Stimulated activated memory B cell treated with anti-CD40 and anti-IgM and Interleukin-4, amounts not matched to agents 10 μg/mL and 1 μg/mL and 100 μg/mL, for 72 hours (primary cell): Measurements from ENCODE around the gene CPNE7.

ENCODE experiments used
- ATAC-seq: fragments of 150-1000 bp; cut with Tn5 transposase; 2 replicates; pipeline ENCODE4 v1.10.0; 2021
- H3K27ac Mint-ChIP-seq: one replicate; pipeline ENCODE4 v1.8.0; 2022; ENCODE audit warnings: mild to moderate bottlenecking, mixed read lengths
- H3K27me3 Mint-ChIP-seq: one replicate; pipeline ENCODE4 v1.8.0; 2022; ENCODE audit warnings: mixed read lengths
- H3K36me3 Mint-ChIP-seq: one replicate; pipeline ENCODE4 v1.8.0; 2022; ENCODE audit warnings: mixed read lengths
- H3K4me1 Mint-ChIP-seq: one replicate; pipeline ENCODE4 v1.8.0; 2022; ENCODE audit warnings: mixed read lengths
- H3K4me3 Mint-ChIP-seq: one replicate; pipeline ENCODE4 v1.8.0; 2022; ENCODE audit warnings: mild to moderate bottlenecking, moderate library complexity, mixed read lengths
- H3K9me3 Mint-ChIP-seq: one replicate; pipeline ENCODE4 v1.8.0; 2022; ENCODE audit warnings: mixed read lengths

The CPNE7 gene

GRCh38 chr16:89575247-89576152 lies at the start of gene CPNE7:
Gene CPNE7 (plus strand): TSS chr16:89575758. CDS start chr16:89575898, 140 bp downstream.
- Mint-ChIP-seq H3K27ac (no peak within 1 kb of the TSS), H3K36me3 (no peaks in the 10 kb centered on the region), H3K4me3 (peak within 1 kb of the TSS; percentile 74), H3K4me1 (peaks cover 19% of the 10 kb centered on the region), H3K9me3 (no peaks in the 10 kb centered on the region), H3K27me3 (peaks cover 40% of the 10 kb centered on the region)
- ATAC-seq, result peak; percentile 52

DNA sequence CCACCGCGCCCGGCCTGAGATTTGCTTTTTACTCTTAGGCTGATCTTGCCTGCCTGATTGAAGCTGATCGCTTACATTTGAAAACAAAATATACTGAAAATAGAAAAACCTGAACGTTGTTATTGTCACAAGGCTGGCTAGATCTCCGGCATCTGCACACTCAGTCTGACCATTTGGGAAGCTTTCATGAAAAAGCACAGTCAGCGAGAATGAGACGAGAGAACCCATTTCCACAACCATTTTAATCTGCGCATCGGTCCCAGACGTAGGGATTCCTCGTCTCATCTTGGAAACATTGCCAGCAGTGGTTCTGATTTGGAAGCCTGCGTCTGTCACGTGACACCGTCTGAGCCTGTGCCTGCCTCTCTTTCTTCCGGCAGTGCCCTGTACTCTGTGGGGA lies 46.5 kb upstream of the CPNE7 start:
- Mint-ChIP-seq H3K27me3 (no peaks in the 10 kb centered on the region), H3K27ac (no peak overlapping the region), H3K4me1 (peaks cover 14% of the 10 kb centered on the region), H3K36me3 (peaks cover 76% of the 10 kb centered on the region), H3K4me3 (no peak overlapping the region), H3K9me3 (no peaks in the 10 kb centered on the region)
- no peak for ATAC-seq

- H3K27ac Mint-ChIP-seq, result no peak overlapping the region
- peaks cover 76% of the 10 kb centered on the region for H3K36me3 Mint-ChIP-seq
- H3K4me3 Mint-ChIP-seq, result no peak overlapping the region
- H3K4me1 Mint-ChIP-seq, result peaks cover 14% of the 10 kb centered on the region
- no peaks in the 10 kb centered on the region for H3K9me3 Mint-ChIP-seq
- H3K27me3 Mint-ChIP-seq, result no peaks in the 10 kb centered on the region
- ATAC-seq, result no peak
These were observed 44.9 kb upstream of the CPNE7 start for GRCh38 chr16:89530401-89531381.

DNA sequence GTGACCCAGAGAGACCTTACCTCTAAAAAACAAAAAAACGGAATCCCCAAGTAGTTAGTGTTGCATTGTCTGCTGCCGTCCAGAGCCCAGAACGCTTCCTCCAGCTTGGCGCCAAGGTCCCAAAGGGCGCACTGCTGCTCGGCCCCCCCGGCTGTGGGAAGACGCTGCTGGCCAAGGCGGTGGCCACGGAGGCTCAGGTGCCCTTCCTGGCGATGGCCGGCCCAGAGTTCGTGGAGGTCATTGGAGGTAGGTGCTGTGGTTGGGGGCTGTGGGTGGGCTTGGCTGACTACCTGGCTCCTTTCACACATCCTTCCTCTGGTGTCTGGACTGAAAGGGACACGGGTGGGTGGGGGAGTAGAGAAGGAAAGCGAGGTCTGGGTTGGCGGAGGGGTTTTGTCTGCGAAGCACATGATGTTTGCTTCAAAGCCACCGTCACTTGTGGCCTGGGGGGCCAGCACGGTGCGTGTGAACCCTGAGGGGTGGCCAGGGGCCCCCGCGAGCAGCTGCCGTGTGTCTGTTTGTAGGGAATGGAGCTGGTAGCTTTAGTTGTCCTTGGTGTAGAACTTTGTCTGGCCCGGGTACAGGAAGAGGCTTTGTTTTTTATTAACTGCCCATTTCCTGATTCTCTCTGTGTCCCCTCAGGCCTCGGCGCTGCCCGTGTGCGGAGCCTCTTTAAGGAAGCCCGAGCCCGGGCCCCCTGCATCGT lies 43.6 kb upstream of the CPNE7 start:
- no peak overlapping the region for H3K27ac Mint-ChIP-seq
- peaks cover 14% of the 10 kb centered on the region for H3K4me1 Mint-ChIP-seq
- H3K4me3 Mint-ChIP-seq, result no peak overlapping the region
- no peaks in the 10 kb centered on the region for H3K27me3 Mint-ChIP-seq
- H3K36me3 Mint-ChIP-seq, result peaks cover 73% of the 10 kb centered on the region
- H3K9me3 Mint-ChIP-seq, result no peaks in the 10 kb centered on the region
- ATAC-seq, result no peak

GRCh38 chr16:89534252-89534756 lies 41.3 kb upstream of the CPNE7 start:
- peak overlapping the region; percentile 24 for H3K4me3 Mint-ChIP-seq
- H3K27me3 Mint-ChIP-seq, result no peaks in the 10 kb centered on the region
- ATAC-seq, result peak; percentile 90
- H3K4me1 Mint-ChIP-seq, result peaks cover 14% of the 10 kb centered on the region
- H3K36me3 Mint-ChIP-seq, result peaks cover 63% of the 10 kb centered on the region
- no peaks in the 10 kb centered on the region for H3K9me3 Mint-ChIP-seq
- peak overlapping the region; percentile 35 for H3K27ac Mint-ChIP-seq

DNA sequence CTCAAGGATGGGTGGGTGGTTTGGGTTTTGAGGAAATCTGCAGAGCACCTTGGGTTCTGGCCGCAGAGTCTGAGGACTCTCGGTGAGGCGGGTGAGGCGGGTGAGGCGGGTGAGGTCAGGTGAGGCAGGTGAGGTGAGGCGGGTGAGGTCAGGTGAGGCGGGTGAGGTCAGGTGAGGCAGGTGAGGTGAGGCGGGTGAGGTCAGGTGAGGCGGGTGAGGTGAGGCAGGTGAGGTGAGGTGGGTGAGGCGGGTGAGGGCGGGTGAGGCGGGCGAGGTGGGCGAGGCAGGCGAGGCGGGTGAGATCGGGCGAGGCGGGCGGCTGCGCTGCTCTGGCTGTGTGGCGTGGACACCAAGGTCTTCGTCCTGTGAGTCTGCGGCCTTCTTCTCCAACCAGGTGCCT lies 39.2 kb upstream of the CPNE7 start:
- Mint-ChIP-seq H3K36me3 (peaks cover 61% of the 10 kb centered on the region), H3K27me3 (no peaks in the 10 kb centered on the region), H3K27ac (no peak overlapping the region), H3K9me3 (no peaks in the 10 kb centered on the region), H3K4me1 (peaks cover 14% of the 10 kb centered on the region), H3K4me3 (no peak overlapping the region)
- ATAC-seq, result no peak

DNA sequence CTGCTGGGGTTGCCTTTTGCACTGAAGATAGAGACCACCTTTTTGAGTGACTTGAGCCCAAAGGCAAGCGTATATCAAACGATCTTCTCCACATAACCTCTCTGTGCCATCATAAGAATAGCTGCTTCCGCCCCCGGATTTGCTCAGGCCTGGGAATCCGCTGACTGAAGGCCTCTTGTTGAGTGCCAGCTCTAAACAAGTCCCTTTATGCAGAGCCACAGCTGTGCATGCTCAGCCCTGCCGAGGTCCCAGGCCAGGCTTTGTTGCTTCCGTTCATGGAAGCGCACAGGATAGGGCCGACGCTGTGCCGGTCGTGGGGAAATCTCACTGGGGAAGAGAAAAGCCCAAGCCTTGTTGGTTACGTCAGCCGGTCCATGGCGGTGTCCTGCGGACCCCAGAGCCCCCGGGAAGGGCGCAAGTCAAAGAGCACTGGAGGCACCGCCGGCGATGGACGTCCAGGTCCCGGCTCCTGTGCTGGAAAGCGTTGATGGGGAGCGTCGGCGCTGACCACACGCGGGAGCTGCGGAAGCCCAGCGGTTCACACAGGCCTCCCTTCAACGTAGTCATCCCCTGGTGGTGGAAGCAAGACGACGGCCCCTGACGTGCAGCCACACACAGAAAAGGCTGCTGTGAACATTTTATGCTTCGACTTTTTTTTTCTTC lies 38.5 kb upstream of the CPNE7 start:
- Mint-ChIP-seq H3K36me3 (peaks cover 57% of the 10 kb centered on the region), H3K27ac (no peak overlapping the region), H3K4me1 (peaks cover 14% of the 10 kb centered on the region), H3K27me3 (no peaks in the 10 kb centered on the region), H3K4me3 (no peak overlapping the region), H3K9me3 (no peaks in the 10 kb centered on the region)
- no peak for ATAC-seq

GRCh38 chr16:89537549-89537925 lies 38.0 kb upstream of the CPNE7 start:
- no peak for ATAC-seq
- no peak overlapping the region for H3K27ac Mint-ChIP-seq
- H3K27me3 Mint-ChIP-seq, result no peaks in the 10 kb centered on the region
- no peaks in the 10 kb centered on the region for H3K9me3 Mint-ChIP-seq
- peaks cover 14% of the 10 kb centered on the region for H3K4me1 Mint-ChIP-seq
- H3K4me3 Mint-ChIP-seq, result no peak overlapping the region
- peaks cover 60% of the 10 kb centered on the region for H3K36me3 Mint-ChIP-seq

DNA sequence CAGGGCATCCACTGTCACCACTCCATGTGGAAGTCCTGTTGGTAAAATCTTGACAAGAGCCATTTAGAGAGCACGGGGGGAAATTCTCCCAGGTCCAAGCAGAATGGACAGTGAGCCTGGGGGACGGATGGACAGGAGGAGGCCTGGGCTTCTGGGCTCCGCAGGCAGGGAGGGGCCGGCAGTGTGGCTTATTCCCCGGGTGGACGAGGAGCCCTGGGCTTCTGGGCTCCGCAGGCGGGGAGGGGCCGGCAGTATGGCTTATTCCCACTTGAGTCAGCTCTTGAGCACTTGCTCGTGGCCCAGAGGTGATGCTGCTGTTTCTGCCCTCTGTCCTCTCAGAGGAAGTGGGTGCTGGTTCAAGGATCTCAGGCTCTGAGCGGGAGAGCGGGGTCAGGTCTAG lies 37.3 kb upstream of the CPNE7 start:
- Mint-ChIP-seq H3K9me3 (no peaks in the 10 kb centered on the region), H3K27me3 (no peaks in the 10 kb centered on the region), H3K4me1 (peaks cover 14% of the 10 kb centered on the region), H3K27ac (no peak overlapping the region), H3K4me3 (no peak overlapping the region), H3K36me3 (peaks cover 64% of the 10 kb centered on the region)
- ATAC-seq, result no peak

DNA sequence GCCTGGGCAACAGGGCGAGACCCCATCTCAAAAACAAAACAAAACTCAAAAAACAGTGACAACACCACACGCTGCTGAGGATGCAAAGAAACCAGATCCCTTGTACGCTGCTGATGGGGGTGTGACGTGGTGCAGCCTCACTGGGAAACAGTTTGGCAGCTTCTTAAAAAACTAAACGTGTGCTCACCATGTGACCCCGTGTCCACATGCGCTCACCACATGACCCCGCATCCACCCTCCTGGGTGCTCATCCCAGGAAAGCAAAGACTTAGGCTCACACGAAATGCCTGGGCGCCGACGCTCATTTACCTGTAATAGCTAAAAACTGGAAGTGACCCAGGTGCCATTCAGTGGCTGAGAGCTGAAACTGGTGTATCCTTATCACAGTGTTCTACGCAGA lies 35.0 kb upstream of the CPNE7 start:
- H3K9me3 Mint-ChIP-seq, result no peaks in the 10 kb centered on the region
- no peak for ATAC-seq

GRCh38 chr16:89541792-89542191 lies 33.8 kb upstream of the CPNE7 start:
- Mint-ChIP-seq H3K27ac (no peak overlapping the region), H3K9me3 (no peaks in the 10 kb centered on the region), H3K4me3 (no peak overlapping the region), H3K27me3 (no peaks in the 10 kb centered on the region), H3K4me1 (no peaks in the 10 kb centered on the region), H3K36me3 (peaks cover 53% of the 10 kb centered on the region)
- no peak for ATAC-seq

More for the DNA sequence above, 35.0 kb upstream of the CPNE7 start:
- Mint-ChIP-seq H3K4me1 (no peaks in the 10 kb centered on the region), H3K27me3 (no peaks in the 10 kb centered on the region), H3K27ac (no peak overlapping the region), H3K36me3 (peaks cover 50% of the 10 kb centered on the region), H3K4me3 (no peak overlapping the region)

- Mint-ChIP-seq H3K4me3 (no peak overlapping the region), H3K27me3 (no peaks in the 10 kb centered on the region), H3K4me1 (peaks cover 8% of the 10 kb centered on the region), H3K36me3 (peaks cover 63% of the 10 kb centered on the region), H3K27ac (no peak overlapping the region), H3K9me3 (no peaks in the 10 kb centered on the region)
- no peak for ATAC-seq
These were observed 31.4 kb upstream of the CPNE7 start for GRCh38 chr16:89544113-89544512.

- Mint-ChIP-seq H3K27me3 (no peaks in the 10 kb centered on the region), H3K4me1 (peaks cover 12% of the 10 kb centered on the region), H3K27ac (no peak overlapping the region), H3K9me3 (no peaks in the 10 kb centered on the region), H3K4me3 (no peak overlapping the region), H3K36me3 (peaks cover 68% of the 10 kb centered on the region)
- no peak for ATAC-seq
These were observed 30.9 kb upstream of the CPNE7 start for GRCh38 chr16:89544713-89545043.

- Mint-ChIP-seq H3K9me3 (no peaks in the 10 kb centered on the region), H3K4me3 (no peak overlapping the region), H3K4me1 (peaks cover 12% of the 10 kb centered on the region), H3K27me3 (no peaks in the 10 kb centered on the region), H3K27ac (no peak overlapping the region), H3K36me3 (peaks cover 68% of the 10 kb centered on the region)
- ATAC-seq, result no peak
These were observed 30.3 kb upstream of the CPNE7 start for GRCh38 chr16:89545044-89545830.
